HFF-Myc (cell line): ENCODE results near the gene FLOT2.
A peak's percentile ranks its signal among the peaks of the same experiment; 100 is the strongest.
"Not testable (repeated sequence)": the region's sequence is repeated elsewhere in the genome, so short reads cannot be mapped to it uniquely, and the experiment has no call there.

Experiments used
- DNase-seq: peaks from one replicate; pipeline ENCODE4 v3.0.0-alpha.2; 2011; ENCODE audit warnings: low read depth; ENCODE audit errors: extremely low read depth
- H3K4me3 ChIP-seq: replicated peaks from 2 replicates; pipeline ENCODE4 v1.5.1; 2011; ENCODE audit warnings: low read depth, mild to moderate bottlenecking, control low read depth, low read length
- CTCF ChIP-seq: IDR thresholded peaks from 2 replicates; pipeline ENCODE4 v1.5.1; 2012; ENCODE audit warnings: mild to moderate bottlenecking, low read depth, low read length, control low read depth; ENCODE audit errors: missing control alignments

FLOT2 gene

GRCh38 chr17:28843816-28844148 lies 53.8 kb downstream of the FLOT2 start:
- H3K4me3 ChIP-seq = no peak overlapping the region
- no peak for TF ChIP-seq CTCF
- DNase-seq = no peak

GRCh38 chr17:28842282-28843012 lies 55.1 kb downstream of the FLOT2 start, which contains the start of gene FAM222B:
TSS of gene FAM222B (minus strand) at chr17:28842790. CDS start at chr17:28766667, 76,123 bp downstream.
- peak; percentile 47 for DNase-seq
- H3K4me3 ChIP-seq = peak within 1 kb of the TSS; percentile 95
- TF ChIP-seq CTCF = no peak

GRCh38 chr17:28841901-28842281 lies 55.6 kb downstream of the FLOT2 start:
- no peak for TF ChIP-seq CTCF
- peak overlapping the region; percentile 95 for H3K4me3 ChIP-seq
- DNase-seq = no peak

- DNase-seq = no peak
- no peak for TF ChIP-seq CTCF
Measured at GRCh38 chr17:28839221-28839620, 58.3 kb downstream of the FLOT2 start.

GRCh38 chr17:28836541-28836940 lies 61.0 kb downstream of the FLOT2 start:
- H3K4me3 ChIP-seq, DNase-seq: not testable (repeated sequence)

More at GRCh38 chr17:28839221-28839620, 58.3 kb downstream of the FLOT2 start:
- no peak overlapping the region for H3K4me3 ChIP-seq

- no peak overlapping the region for H3K4me3 ChIP-seq
- no peak for DNase-seq
- TF ChIP-seq CTCF = no peak
Measured at GRCh38 chr17:28834420-28834819, 63.1 kb downstream of the FLOT2 start.
